T-helper 22 cell (primary cell): ENCODE data around the gene GOLM1.
"Not testable (repeated sequence)": the region's sequence is repeated elsewhere in the genome, so short reads cannot be mapped to it uniquely, and the experiment has no call there.

ENCODE experiments used
- DNase-seq: peaks from one replicate; pipeline ENCODE4 v3.0.0-alpha.2; 2020; ENCODE audit warnings: low read depth

The GOLM1 gene

DNA sequence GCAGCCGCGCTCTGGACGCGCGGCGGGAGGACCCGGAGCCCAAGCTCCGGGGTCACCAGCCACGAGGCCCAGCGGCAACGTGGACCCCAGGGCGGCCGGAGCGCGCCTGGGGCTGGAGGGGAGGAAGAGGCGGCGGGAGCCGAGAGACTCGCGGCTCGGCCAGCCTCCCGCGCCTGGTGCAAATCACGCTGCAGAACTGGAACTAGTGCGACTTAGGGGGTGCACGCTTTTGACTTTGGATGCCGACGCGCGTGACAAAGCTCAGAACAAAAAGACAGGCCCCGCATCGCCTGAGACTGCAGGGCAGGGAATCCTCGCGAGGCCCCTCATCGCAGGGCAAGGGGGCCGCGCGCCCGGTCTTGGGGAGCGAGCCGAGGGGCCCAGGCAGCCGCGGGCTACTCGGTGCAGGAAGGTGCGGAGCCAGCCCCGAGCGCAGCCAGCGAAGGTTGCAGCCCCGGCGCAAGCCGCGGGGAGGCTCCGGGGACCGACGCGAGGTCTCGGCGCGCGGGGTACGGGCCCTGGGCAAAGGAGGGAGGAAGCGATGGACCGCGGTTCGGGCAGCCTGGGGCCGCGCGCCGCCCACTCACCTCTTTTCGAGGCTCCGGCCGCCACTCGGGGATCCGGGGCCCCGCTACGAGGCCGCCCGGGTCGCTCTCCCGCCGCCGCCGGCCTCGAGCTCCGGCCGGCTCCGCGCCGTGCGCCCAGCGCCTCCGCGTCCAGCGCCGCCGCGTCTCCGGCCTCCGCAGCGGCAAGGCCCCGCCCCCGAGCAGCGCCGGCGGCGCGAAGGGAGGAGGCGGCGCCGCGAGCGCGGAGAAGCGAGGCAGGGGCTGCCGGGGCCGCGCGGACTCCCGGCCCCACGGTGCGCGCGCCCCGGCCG is at the start of gene GOLM1:
Gene GOLM1, minus strand, starts transcription at position 735 of the 877 bp plus-strand sequence. CDS start 20,238 bp downstream, outside the sequence.
- no peak for DNase-seq

GRCh38 chr9:86146671-86147070 is 47.3 kb upstream of the GOLM1 start:
- not testable (repeated sequence) for DNase-seq

DNA sequence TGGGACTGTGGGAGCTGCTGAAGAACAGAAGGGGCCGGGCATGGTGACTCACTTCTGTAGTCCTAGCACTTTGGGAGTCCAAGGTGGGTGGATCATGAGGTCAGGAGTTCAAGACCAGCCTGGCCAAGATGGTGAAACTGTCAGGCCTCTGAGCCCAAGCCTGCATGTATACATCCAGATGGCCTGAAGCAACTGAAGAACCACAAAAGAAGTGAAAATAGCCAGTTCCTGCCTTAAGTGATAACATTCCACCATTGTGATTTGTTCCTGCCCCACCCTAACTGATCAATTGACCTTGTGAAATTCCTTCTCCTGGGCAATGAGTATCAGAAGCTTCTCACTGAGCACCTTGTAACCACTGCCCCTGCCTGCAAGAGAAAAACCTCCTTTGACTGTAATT is 46.6 kb upstream of the GOLM1 start:
- DNase-seq = not testable (repeated sequence)

DNA sequence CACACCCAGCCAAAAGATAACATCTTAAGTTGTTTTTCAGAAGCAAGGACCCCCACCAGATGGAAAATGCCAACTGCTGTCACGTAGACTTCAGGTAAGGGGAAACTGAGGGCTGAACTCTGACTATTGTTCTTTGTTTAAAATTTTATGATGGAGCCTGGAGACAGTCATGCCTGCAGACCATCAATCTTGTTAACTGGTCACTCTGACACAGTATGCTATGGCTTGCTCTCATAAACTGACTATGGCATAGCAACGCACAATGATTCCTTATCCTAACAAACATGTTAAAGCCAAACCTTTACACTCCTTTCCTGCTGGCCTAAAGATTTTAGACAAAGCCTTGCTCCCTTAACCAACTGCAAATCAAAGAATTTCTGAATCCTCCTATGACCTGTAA is 43.6 kb upstream of the GOLM1 start:
- DNase-seq = no peak

GRCh38 chr9:86141843-86142242 is 42.5 kb upstream of the GOLM1 start:
- no peak for DNase-seq

GRCh38 chr9:86135371-86135770 is 36.0 kb upstream of the GOLM1 start:
- no peak for DNase-seq

GRCh38 chr9:86134361-86134760 is 35.0 kb upstream of the GOLM1 start:
- no peak for DNase-seq

GRCh38 chr9:86128235-86128822 is 29.0 kb upstream of the GOLM1 start:
- DNase-seq = no peak

- DNase-seq = no peak
Observed at GRCh38 chr9:86126998-86127972, 27.9 kb upstream of the GOLM1 start.

DNA sequence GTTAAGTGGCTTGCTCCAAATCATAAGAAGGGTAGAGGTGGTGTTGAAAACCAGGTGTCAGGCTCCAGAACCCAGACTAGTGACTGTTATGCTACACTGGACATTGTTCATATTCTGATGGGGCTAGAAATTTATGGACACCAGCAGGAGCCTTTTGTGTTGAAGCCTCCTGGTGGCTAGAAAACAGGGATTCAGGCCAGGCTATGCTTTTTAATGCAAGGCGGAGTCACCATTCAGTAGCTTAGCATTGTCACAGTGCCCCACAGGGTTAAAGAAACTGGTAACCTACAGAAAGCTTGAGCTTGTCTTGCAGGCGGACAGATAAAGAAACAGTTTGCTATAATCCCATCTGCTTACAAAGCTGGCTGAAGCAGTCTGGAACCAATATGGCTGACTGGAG is 23.0 kb upstream of the GOLM1 start:
- DNase-seq = no peak

GRCh38 chr9:86119457-86119856 is 20.1 kb upstream of the GOLM1 start:
- no peak for DNase-seq

DNA sequence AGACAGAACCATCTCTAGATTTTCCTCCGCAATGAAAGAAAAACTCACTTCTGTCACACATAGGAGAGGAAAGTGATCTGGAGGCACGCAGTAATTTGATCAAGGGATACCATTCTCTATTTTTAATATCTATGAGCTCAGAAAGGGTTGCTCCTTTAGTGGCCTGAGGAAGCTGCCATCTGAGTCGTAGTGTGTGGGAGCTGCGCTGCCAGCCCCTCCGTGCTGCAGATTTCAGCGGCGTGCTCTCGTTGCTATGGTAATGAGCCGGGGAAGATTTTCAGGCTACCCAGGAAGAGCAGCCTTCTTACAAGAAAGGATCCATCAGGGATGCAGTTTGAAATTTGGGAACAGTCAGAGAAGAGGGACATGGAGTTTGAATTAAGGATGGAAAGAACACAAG is 17.1 kb upstream of the GOLM1 start:
- no peak for DNase-seq

DNA sequence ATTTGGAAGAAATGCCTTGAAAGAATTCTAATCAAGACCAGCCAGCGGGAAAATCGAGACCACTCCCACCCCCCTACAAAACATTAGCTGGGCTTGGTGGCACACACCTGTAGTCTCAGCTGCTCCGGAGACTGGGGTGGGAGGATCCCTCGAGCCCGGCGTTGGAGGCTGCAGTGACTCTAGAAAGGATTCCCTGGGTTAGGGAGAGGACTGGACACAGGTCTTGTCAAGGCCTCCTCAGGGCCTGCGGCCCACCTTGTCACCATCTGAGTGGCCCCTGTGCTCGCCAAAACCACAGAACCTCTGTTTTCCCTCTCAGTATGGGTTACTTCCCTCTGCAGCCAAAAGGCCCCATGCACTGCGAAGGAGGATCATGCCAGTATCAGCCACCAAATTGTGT is 16.5 kb upstream of the GOLM1 start:
- no peak for DNase-seq

DNA sequence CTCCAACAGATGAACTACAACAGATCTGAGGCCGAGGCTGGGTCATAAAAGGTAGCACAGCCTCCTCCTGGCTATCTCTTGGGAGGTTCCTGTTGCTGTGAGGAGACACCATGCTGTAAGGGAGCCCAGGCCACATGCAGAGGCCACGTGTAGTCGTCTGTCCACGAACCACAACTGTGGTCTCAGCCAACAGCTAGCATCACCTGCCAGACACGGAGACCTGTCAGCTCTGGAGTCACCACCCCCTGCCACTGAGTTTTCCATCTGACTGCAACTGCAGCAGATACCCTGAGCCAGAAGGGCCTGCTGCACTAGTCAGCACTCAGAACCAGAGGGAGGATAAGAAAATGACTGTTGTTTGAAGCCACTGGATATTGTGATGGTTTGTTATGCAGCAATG is 12.7 kb upstream of the GOLM1 start:
- DNase-seq = no peak

GRCh38 chr9:86102626-86103025 is 3.3 kb upstream of the GOLM1 start:
- no peak for DNase-seq

- no peak for DNase-seq
Observed at GRCh38 chr9:86099701-86100364, 475 bp upstream of the GOLM1 start.

- no peak for DNase-seq
Observed at GRCh38 chr9:86097510-86098224, 1.7 kb downstream of the GOLM1 start.

- DNase-seq = no peak
Observed at GRCh38 chr9:86096386-86096785, 3.0 kb downstream of the GOLM1 start.

GRCh38 chr9:86093788-86094555 is 5.4 kb downstream of the GOLM1 start:
- no peak for DNase-seq

DNA sequence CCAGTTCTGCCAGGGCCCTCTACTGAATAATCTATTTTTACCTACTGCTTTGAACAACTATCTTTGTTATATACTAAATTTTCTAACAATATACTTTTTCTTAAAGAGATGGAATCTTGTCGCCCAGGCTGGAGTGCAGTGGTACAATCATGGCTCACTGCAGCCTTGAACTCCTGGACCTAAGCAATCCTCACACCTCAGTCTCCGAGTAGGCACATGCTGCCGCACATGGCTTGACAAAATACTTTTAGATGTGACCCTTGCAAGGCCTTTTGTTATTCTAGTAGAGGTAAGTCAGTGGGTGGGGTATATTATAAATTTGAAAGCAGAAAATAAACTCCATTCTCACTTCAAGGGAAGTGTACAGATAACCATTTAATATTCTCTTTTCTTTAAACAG is 7.9 kb downstream of the GOLM1 start:
- no peak for DNase-seq
